NCI-H187 treated with DMSO at 0.1 percent for 48 hours (cell line): ENCODE measurements around the gene RIMBP2.
A peak's percentile ranks its signal among the peaks of the same experiment; 100 is the strongest.

Experiments used
- DNase-seq: peaks from one replicate; lab custom pipeline; 2025; lab: John Stamatoyannopoulos, UW

The RIMBP2 gene

DNA sequence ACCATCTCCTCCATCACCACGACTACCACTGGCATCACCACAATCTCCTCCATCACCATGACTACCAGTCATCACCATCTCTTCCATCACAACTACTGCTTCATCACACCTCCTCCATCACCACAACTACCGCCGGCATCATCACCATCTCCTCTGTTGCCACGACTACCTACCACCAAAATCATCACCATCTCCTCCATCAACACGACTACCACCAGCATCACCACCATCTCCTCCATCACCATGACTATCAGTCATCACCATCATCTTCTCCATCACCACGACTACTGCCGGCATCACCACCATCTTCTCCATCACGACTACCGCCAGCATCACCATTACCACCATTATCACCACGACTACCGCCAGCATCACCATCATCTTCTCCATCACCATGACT, 89.5 kb downstream of the RIMBP2 start:
- DNase-seq = no peak

GRCh38 chr12:130625201-130625600, 90.9 kb downstream of the RIMBP2 start:
- DNase-seq = no peak

GRCh38 chr12:130622803-130623202, 93.3 kb downstream of the RIMBP2 start:
- no peak for DNase-seq

GRCh38 chr12:130621696-130622298, 94.3 kb downstream of the RIMBP2 start:
- DNase-seq = no peak

- no peak for DNase-seq
Observed at GRCh38 chr12:130620756-130621155, 95.3 kb downstream of the RIMBP2 start.

DNA sequence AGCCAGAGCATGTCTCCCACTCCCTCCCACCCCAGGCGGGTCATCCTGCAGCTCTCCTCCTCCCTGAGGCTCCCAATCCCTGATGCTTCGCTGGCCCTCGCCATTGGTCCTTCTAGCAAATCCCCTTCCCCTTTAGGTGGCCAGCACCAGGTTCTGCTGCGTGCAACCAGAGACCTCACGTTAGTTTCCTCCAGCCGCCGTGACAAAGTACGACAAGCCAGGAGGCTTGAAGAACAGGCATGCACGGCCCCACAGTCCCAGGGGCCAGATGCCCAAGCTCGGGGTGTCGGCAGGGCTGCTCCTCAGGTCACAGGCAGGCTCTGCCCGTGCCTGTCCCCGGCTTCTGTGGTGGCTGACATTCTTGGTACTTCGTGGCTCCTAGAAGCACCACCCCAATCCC, 95.8 kb downstream of the RIMBP2 start:
- no peak for DNase-seq

GRCh38 chr12:130619385-130620001, 96.6 kb downstream of the RIMBP2 start:
- DNase-seq = no peak

- no peak for DNase-seq
Observed at GRCh38 chr12:130617219-130617618, 98.9 kb downstream of the RIMBP2 start.

GRCh38 chr12:130615861-130616345, 100.2 kb downstream of the RIMBP2 start:
- DNase-seq = no peak

GRCh38 chr12:130614530-130614905, 101.6 kb downstream of the RIMBP2 start:
- DNase-seq = no peak

GRCh38 chr12:130613831-130614529, 102.1 kb downstream of the RIMBP2 start:
- DNase-seq = no peak

DNA sequence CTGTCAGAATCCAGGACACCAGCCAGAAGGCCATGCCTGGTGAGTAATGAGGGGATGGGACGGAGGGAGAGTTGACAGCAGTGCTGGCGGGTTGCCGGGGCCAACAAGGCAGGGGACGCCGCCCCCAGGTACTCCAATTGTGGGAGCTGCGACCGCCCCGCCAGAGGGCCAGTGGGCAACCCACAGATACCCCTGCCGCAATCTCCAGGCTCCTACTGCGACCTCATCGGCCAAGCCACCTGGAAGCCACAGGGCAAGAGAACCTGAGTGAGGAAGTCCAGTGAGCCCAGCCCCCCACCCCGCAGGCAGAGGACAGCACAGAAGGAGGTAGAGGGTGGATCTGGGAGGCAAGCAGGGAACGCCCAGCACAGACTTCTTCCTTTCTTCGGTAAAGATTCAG, 103.0 kb downstream of the RIMBP2 start:
- DNase-seq = no peak

- no peak for DNase-seq
Observed at GRCh38 chr12:130611026-130611905, 104.8 kb downstream of the RIMBP2 start.

DNA sequence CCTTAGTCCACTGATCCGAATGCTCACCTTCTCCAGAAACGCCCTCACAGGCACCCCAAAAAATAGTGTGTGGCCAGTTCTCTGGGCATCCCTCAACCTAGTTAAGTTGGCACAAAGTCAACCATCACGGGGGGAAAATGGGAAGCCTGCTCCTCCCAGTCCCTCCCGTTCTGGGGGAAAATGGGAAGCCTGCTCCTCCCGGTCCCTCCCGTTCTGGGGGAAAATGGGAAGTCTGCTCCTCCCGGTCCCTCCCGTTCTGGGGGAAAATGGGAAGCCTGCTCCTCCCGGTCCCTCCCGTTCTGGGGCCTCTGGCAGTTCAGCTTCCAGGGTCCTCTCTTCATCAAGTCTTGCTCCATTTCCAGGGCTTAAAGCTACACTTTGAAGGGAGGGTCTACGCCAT, 106.1 kb downstream of the RIMBP2 start:
- no peak for DNase-seq

DNA sequence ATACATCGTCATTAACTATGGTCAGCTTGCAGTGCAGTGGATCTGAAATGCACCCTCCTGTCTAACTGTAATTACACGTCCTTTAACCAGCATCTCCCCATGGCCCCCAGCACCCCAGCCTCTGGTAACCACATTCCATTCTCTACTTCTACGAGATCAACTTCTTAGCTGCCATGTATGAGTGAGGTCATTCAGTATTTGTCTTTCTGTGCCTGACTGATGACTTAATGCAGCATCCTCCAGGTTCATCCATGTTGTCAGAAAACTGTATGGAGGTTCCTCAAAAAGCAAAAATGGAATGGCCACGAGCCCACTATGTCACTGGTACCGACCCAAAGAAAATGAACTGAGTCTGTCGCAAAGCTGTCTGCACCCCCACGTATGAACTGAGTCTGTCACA, 107.3 kb downstream of the RIMBP2 start:
- no peak for DNase-seq

GRCh38 chr12:130608132-130608531, 108.0 kb downstream of the RIMBP2 start:
- DNase-seq = no peak

GRCh38 chr12:130606231-130606630, 109.9 kb downstream of the RIMBP2 start:
- peak; percentile 40 for DNase-seq

- no peak for DNase-seq
Observed at GRCh38 chr12:130603396-130603965, 112.6 kb downstream of the RIMBP2 start.

- DNase-seq = no peak
Observed at GRCh38 chr12:130602251-130602650, 113.8 kb downstream of the RIMBP2 start.

DNA sequence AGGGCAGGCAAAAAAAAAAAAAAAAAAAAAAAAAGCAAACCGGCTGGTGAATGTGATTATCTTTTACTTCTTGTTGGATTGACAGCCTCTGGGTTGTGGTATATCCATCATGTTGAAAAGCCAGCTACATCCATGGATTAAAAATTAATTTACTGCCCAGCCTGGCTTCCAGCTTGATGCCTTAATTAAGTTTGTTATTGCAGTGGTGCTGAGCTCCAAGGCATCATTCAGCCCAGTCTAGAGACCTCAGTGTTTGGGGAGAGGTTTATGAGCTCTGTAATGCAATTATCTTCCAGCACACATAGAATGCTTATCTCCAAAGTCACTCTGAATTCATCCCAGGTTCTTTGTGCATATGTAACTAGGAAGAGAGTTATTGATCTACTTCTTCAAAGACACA, 114.8 kb downstream of the RIMBP2 start:
- no peak for DNase-seq

- DNase-seq = no peak
Observed at GRCh38 chr12:130596241-130596640, 119.9 kb downstream of the RIMBP2 start.

GRCh38 chr12:130595566-130595965, 120.5 kb downstream of the RIMBP2 start:
- DNase-seq = no peak
